ENCODE results near the gene DNAH1. TPM values are rescaled to one million over a fixed set of nuclear protein-coding genes. Genes with fewer than 3 reads are reported as not detected.

DNAH1 gene
- total and polyA plus RNA-seq, 4 donors = 0.88 to 24.1 (median 10.8) TPM

- no peak for ATAC-seq (ENCODE audit: low FRiP score)
- H3K4me1 ChIP-seq (ENCODE audit: control insufficient read depth in 1 of 2, insufficient read depth in 2 of 2, low read length in 2 of 2) = no peaks in the 10 kb centered on the region
- H3K9me3 ChIP-seq (ENCODE audit: control insufficient read depth, low read length) = no peaks in the 10 kb centered on the region
- no peaks in the 10 kb centered on the region for H3K36me3 ChIP-seq (ENCODE audit: control insufficient read depth in 1 of 2, insufficient read depth in 2 of 2, low read length in 1 of 2)
- no peak for DNase-seq
- no peak overlapping the region for H3K27ac ChIP-seq (ENCODE audit: low read depth in 1 of 2, low read length in 2 of 2)
- no peak overlapping the region for H3K4me3 ChIP-seq (ENCODE audit: low read length in 2 of 2)
- intact Hi-C loops (cut with DNase I) = no loop called here
- no peaks in the 10 kb centered on the region for H3K27me3 ChIP-seq (ENCODE audit: control insufficient read depth in 1 of 2, insufficient read depth in 2 of 2, low read length in 1 of 2)
- 87 to 97% methylated on average over 2 of the region's 2 CpGs for WGBS, 2 donors
Measured at GRCh38 chr3:52303811-52304210, 12.3 kb upstream of the DNAH1 start.

- no peak overlapping the region for H3K27ac ChIP-seq (ENCODE audit: low read depth in 1 of 2, low read length in 2 of 2)
- 95% methylated on average over 5 of the region's 5 CpGs for WGBS, 2 donors
- H3K4me3 ChIP-seq (ENCODE audit: low read length in 2 of 2) = no peak overlapping the region
- ATAC-seq (ENCODE audit: low FRiP score) (no peak), DNase-seq (no peak)
- H3K27me3 ChIP-seq (ENCODE audit: control insufficient read depth in 1 of 2, insufficient read depth in 2 of 2, low read length in 1 of 2) = no peaks in the 10 kb centered on the region
- intact Hi-C loops (cut with DNase I) = no loop called here
- H3K4me1 ChIP-seq (ENCODE audit: control insufficient read depth in 1 of 2, insufficient read depth in 2 of 2, low read length in 2 of 2) = no peaks in the 10 kb centered on the region
- H3K9me3 ChIP-seq (ENCODE audit: control insufficient read depth, low read length) = no peaks in the 10 kb centered on the region
- H3K36me3 ChIP-seq (ENCODE audit: control insufficient read depth in 1 of 2, insufficient read depth in 2 of 2, low read length in 1 of 2) = no peaks in the 10 kb centered on the region
Measured at GRCh38 chr3:52305926-52306325, 10.2 kb upstream of the DNAH1 start.

- WGBS, 2 donors = 90 to 92% methylated on average over 4 of the region's 4 CpGs
- ATAC-seq (ENCODE audit: low FRiP score) (no peak), DNase-seq (no peak)
- Histone ChIP-seq H3K27ac (ENCODE audit: low read depth in 1 of 2, low read length in 2 of 2) (no peak overlapping the region), H3K9me3 (ENCODE audit: control insufficient read depth, low read length) (no peaks in the 10 kb centered on the region), H3K36me3 (ENCODE audit: control insufficient read depth in 1 of 2, insufficient read depth in 2 of 2, low read length in 1 of 2) (no peaks in the 10 kb centered on the region), H3K4me1 (ENCODE audit: control insufficient read depth in 1 of 2, insufficient read depth in 2 of 2, low read length in 2 of 2) (no peaks in the 10 kb centered on the region), H3K27me3 (ENCODE audit: control insufficient read depth in 1 of 2, insufficient read depth in 2 of 2, low read length in 1 of 2) (no peaks in the 10 kb centered on the region), H3K4me3 (ENCODE audit: low read length in 2 of 2) (no peak overlapping the region)
- intact Hi-C loops (cut with DNase I) = no loop called here
Measured at GRCh38 chr3:52306978-52307377, 9.1 kb upstream of the DNAH1 start.

GRCh38 chr3:52308308-52308707 is 7.8 kb upstream of the DNAH1 start:
- no peak for ATAC-seq (ENCODE audit: low FRiP score)
- no peak overlapping the region for H3K4me3 ChIP-seq (ENCODE audit: low read length in 2 of 2)
- no peak for DNase-seq
- H3K27me3 ChIP-seq (ENCODE audit: control insufficient read depth in 1 of 2, insufficient read depth in 2 of 2, low read length in 1 of 2) = no peaks in the 10 kb centered on the region
- H3K27ac ChIP-seq (ENCODE audit: low read depth in 1 of 2, low read length in 2 of 2) = no peak overlapping the region
- WGBS, 2 donors = 51 to 62% methylated on average over 1 of the region's 1 CpG
- no peaks in the 10 kb centered on the region for H3K9me3 ChIP-seq (ENCODE audit: control insufficient read depth, low read length)
- intact Hi-C loops (cut with DNase I) = no loop called here
- no peaks in the 10 kb centered on the region for H3K4me1 ChIP-seq (ENCODE audit: control insufficient read depth in 1 of 2, insufficient read depth in 2 of 2, low read length in 2 of 2)
- no peaks in the 10 kb centered on the region for H3K36me3 ChIP-seq (ENCODE audit: control insufficient read depth in 1 of 2, insufficient read depth in 2 of 2, low read length in 1 of 2)

- ATAC-seq (ENCODE audit: low FRiP score) (no peak), DNase-seq (no peak)
- H3K4me1 ChIP-seq (ENCODE audit: control insufficient read depth in 1 of 2, insufficient read depth in 2 of 2, low read length in 2 of 2) = no peaks in the 10 kb centered on the region
- H3K4me3 ChIP-seq (ENCODE audit: low read length in 2 of 2) = no peak overlapping the region
- WGBS, 2 donors = 78 to 84% methylated on average over 9 of the region's 9 CpGs
- intact Hi-C loops (cut with DNase I) = no loop called here
- H3K27ac ChIP-seq (ENCODE audit: low read depth in 1 of 2, low read length in 2 of 2) = no peak overlapping the region
- no peaks in the 10 kb centered on the region for H3K9me3 ChIP-seq (ENCODE audit: control insufficient read depth, low read length)
- H3K27me3 ChIP-seq (ENCODE audit: control insufficient read depth in 1 of 2, insufficient read depth in 2 of 2, low read length in 1 of 2) = no peaks in the 10 kb centered on the region
- no peaks in the 10 kb centered on the region for H3K36me3 ChIP-seq (ENCODE audit: control insufficient read depth in 1 of 2, insufficient read depth in 2 of 2, low read length in 1 of 2)
Measured at GRCh38 chr3:52310861-52311575, 5.1 kb upstream of the DNAH1 start.

- Histone ChIP-seq H3K27me3 (ENCODE audit: control insufficient read depth in 1 of 2, insufficient read depth in 2 of 2, low read length in 1 of 2) (no peaks in the 10 kb centered on the region), H3K36me3 (ENCODE audit: control insufficient read depth in 1 of 2, insufficient read depth in 2 of 2, low read length in 1 of 2) (no peaks in the 10 kb centered on the region), H3K9me3 (ENCODE audit: control insufficient read depth, low read length) (no peaks in the 10 kb centered on the region), H3K27ac (ENCODE audit: low read depth in 1 of 2, low read length in 2 of 2) (no peak overlapping the region), H3K4me3 (ENCODE audit: low read length in 2 of 2) (no peak overlapping the region), H3K4me1 (ENCODE audit: control insufficient read depth in 1 of 2, insufficient read depth in 2 of 2, low read length in 2 of 2) (no peaks in the 10 kb centered on the region)
- intact Hi-C loops (cut with DNase I) = no loop called here
- 87 to 88% methylated on average over 8 to 9 of the region's 9 CpGs for WGBS, 2 donors
- DNase-seq = no peak
- no peak for ATAC-seq (ENCODE audit: low FRiP score)
Measured at GRCh38 chr3:52311576-52312119, 4.5 kb upstream of the DNAH1 start.

- Histone ChIP-seq H3K4me1 (ENCODE audit: control insufficient read depth in 1 of 2, insufficient read depth in 2 of 2, low read length in 2 of 2) (no peaks in the 10 kb centered on the region), H3K27me3 (ENCODE audit: control insufficient read depth in 1 of 2, insufficient read depth in 2 of 2, low read length in 1 of 2) (no peaks in the 10 kb centered on the region), H3K36me3 (ENCODE audit: control insufficient read depth in 1 of 2, insufficient read depth in 2 of 2, low read length in 1 of 2) (no peaks in the 10 kb centered on the region), H3K4me3 (ENCODE audit: low read length in 2 of 2) (no peak overlapping the region), H3K27ac (ENCODE audit: low read depth in 1 of 2, low read length in 2 of 2) (no peak overlapping the region), H3K9me3 (ENCODE audit: control insufficient read depth, low read length) (no peaks in the 10 kb centered on the region)
- intact Hi-C loops (cut with DNase I) = no loop called here
- no peak for ATAC-seq (ENCODE audit: low FRiP score)
- WGBS, 2 donors = 87 to 94% methylated on average over 2 of the region's 2 CpGs
- no peak for DNase-seq
Measured at GRCh38 chr3:52313188-52313773, 2.8 kb upstream of the DNAH1 start.

GRCh38 chr3:52313774-52314188 is 2.3 kb upstream of the DNAH1 start:
- H3K36me3 ChIP-seq (ENCODE audit: control insufficient read depth in 1 of 2, insufficient read depth in 2 of 2, low read length in 1 of 2) = no peaks in the 10 kb centered on the region
- ATAC-seq (ENCODE audit: low FRiP score) = no peak
- no peaks in the 10 kb centered on the region for H3K4me1 ChIP-seq (ENCODE audit: control insufficient read depth in 1 of 2, insufficient read depth in 2 of 2, low read length in 2 of 2)
- H3K9me3 ChIP-seq (ENCODE audit: control insufficient read depth, low read length) = no peaks in the 10 kb centered on the region
- H3K27ac ChIP-seq (ENCODE audit: low read depth in 1 of 2, low read length in 2 of 2) = no peak overlapping the region
- peak in 1 of 2 donors; percentile 74 for DNase-seq
- H3K27me3 ChIP-seq (ENCODE audit: control insufficient read depth in 1 of 2, insufficient read depth in 2 of 2, low read length in 1 of 2) = no peaks in the 10 kb centered on the region
- intact Hi-C loops (cut with DNase I) = no loop called here
- 65 to 73% methylated on average over 4 of the region's 4 CpGs for WGBS, 2 donors
- no peak overlapping the region for H3K4me3 ChIP-seq (ENCODE audit: low read length in 2 of 2)

- 95 to 98% methylated on average over 3 of the region's 3 CpGs for WGBS, 2 donors
- no peak for ATAC-seq (ENCODE audit: low FRiP score)
- no peaks in the 10 kb centered on the region for H3K4me1 ChIP-seq (ENCODE audit: control insufficient read depth in 1 of 2, insufficient read depth in 2 of 2, low read length in 2 of 2)
- intact Hi-C loops (cut with DNase I) = no loop called here
- no peak overlapping the region for H3K4me3 ChIP-seq (ENCODE audit: low read length in 2 of 2)
- no peaks in the 10 kb centered on the region for H3K36me3 ChIP-seq (ENCODE audit: control insufficient read depth in 1 of 2, insufficient read depth in 2 of 2, low read length in 1 of 2)
- no peaks in the 10 kb centered on the region for H3K9me3 ChIP-seq (ENCODE audit: control insufficient read depth, low read length)
- DNase-seq = no peak
- H3K27ac ChIP-seq (ENCODE audit: low read depth in 1 of 2, low read length in 2 of 2) = no peak overlapping the region
- H3K27me3 ChIP-seq (ENCODE audit: control insufficient read depth in 1 of 2, insufficient read depth in 2 of 2, low read length in 1 of 2) = no peaks in the 10 kb centered on the region
Measured at GRCh38 chr3:52314489-52314888, 1.6 kb upstream of the DNAH1 start.

Measured in aorta (tissue), 5 donors.